Thyroid gland (tissue), 4 donors: ENCODE data around the gene ZNF473. TPM values are rescaled to one million over a fixed set of nuclear protein-coding genes. Genes with fewer than 3 reads are reported as not detected.
A peak's percentile ranks its signal among the peaks of the same experiment; 100 is the strongest.
"Not testable (repeated sequence)": the region's sequence is repeated elsewhere in the genome, so short reads cannot be mapped to it uniquely, and the experiment has no call there.

Experiments used
- DNase-seq, 2 donors: peaks; one replicate each; pipeline ENCODE4 v3.0.0-alpha.2; 2019
- H3K27ac ChIP-seq, 3 donors: fragments of 200-600 bp; sonication (generic); 1 replicate in 2 of 3; 2 replicates in 1 of 3; pipeline ENCODE4 v1.5.1; 2016 to 2019; ENCODE audit warnings: mild to moderate bottlenecking in 1 of 3, moderate library complexity in 1 of 3
- H3K27me3 ChIP-seq: fragments of 200-600 bp; sonication (generic); one replicate; pipeline ENCODE4 v1.5.1; 2019
- H3K36me3 ChIP-seq, 2 donors: fragments of 200-600 bp; sonication (generic); one replicate each; pipeline ENCODE4 v1.5.1; 2016 to 2019
- H3K4me1 ChIP-seq, 2 donors: fragments of 200-600 bp; sonication (generic); one replicate each; pipeline ENCODE4 v1.5.1; 2017 to 2019
- H3K4me3 ChIP-seq, 3 donors: fragments of 200-600 bp; sonication (generic); replicated peaks in 1 of 3; 1 replicate in 2 of 3; 2 replicates in 1 of 3; pipeline ENCODE4 v1.5.1; 2016; ENCODE audit warnings: mild to moderate bottlenecking in 1 of 3
- H3K9me3 ChIP-seq: fragments of 200-600 bp; sonication (generic); one replicate; pipeline ENCODE4 v1.5.1; 2017
- CTCF ChIP-seq, 6 experiments: fragments of 200-600 bp in 3 of 6; fragments of 450-650 bp in 3 of 6; sonication (generic) in 3 of 6; IDR thresholded peaks; one replicate each; pipeline ENCODE4 v1.5.1; 2016 to 2019; ENCODE audit warnings: antibody characterized with exemption in 6 of 6, mild to moderate bottlenecking in 2 of 6, inconsistent platforms in 1 of 6, moderate library complexity in 1 of 6
- POLR2A ChIP-seq, 2 donors: fragments of 450-650 bp; IDR thresholded peaks; one replicate each; pipeline ENCODE4 v1.6.1; 2017; ENCODE audit warnings: antibody characterized with exemption in 2 of 2, mild to moderate bottlenecking in 2 of 2, moderate library complexity in 1 of 2
- WGBS, 2 donors: methylation state at CpG; one replicate each; pipeline ENCODE4 v1.1.5; 2017; 5-methylcytosine and 5-hydroxymethylcytosine counted together
- intact Hi-C: fragments of 100-400 bp; cut with DNase I; formaldehyde crosslinking; loops from one replicate; pipeline ENCODE4 v1.15.1; 2023
- total RNA-seq, 4 donors: library from RNA; depleted of rRNA; stranded (reverse); fragments of >200 nt; gene quantifications; one replicate each; pipeline ENCODE4 v1.2.3, GENCODE V29; 2016

Gene ZNF473
- total RNA-seq, 4 donors from 2014 or later = 7.7 to 15.5 (median 10.5) TPM

- Histone ChIP-seq H3K4me1 (peaks cover 4 to 11% of the 10 kb centered on the region in 2 donors), H3K27ac (peak overlapping the region in 1 of 3 donors; percentile 30), H3K9me3 (no peaks in the 10 kb centered on the region), H3K27me3 (no peaks in the 10 kb centered on the region), H3K4me3 (peak overlapping the region in 2 of 3 donors; percentile 13 to 35), H3K36me3 (peaks cover 5 to 7% of the 10 kb centered on the region in 2 donors)
- peak; percentile 77 to 90 for DNase-seq
- intact Hi-C loops = no loop called here
- 1 to 5% methylated on average over 26 to 36 of the region's 52 CpGs for WGBS, 2 donors
- TF ChIP-seq POLR2A (IDR thresholded peaks at IDR 0.05) = no peak
- TF ChIP-seq CTCF (IDR thresholded peaks at IDR 0.05) = no peak
Measured at GRCh38 chr19:50050406-50051227, 24.8 kb downstream of the ZNF473 start.

GRCh38 chr19:50051228-50051895 is 25.6 kb downstream of the ZNF473 start:
- 35 to 44% methylated on average over 16 of the region's 16 CpGs for WGBS, 2 donors
- Histone ChIP-seq H3K4me1 (peaks cover 4 to 11% of the 10 kb centered on the region in 2 donors), H3K4me3 (peak overlapping the region in 1 of 3 donors; percentile 35)
- H3K9me3 ChIP-seq, DNase-seq, H3K36me3 ChIP-seq, H3K27me3 ChIP-seq, intact Hi-C loops, H3K27ac ChIP-seq: not testable (repeated sequence)

- WGBS, 2 donors = 81% methylated on average over 8 of the region's 8 CpGs
- TF ChIP-seq CTCF (IDR thresholded peaks at IDR 0.05) = no peak
- no peak for TF ChIP-seq POLR2A (IDR thresholded peaks at IDR 0.05)
- H3K4me1 ChIP-seq = peaks cover 4 to 11% of the 10 kb centered on the region in 2 donors
- no peaks in the 10 kb centered on the region for H3K9me3 ChIP-seq
- no peak for DNase-seq
- no peak overlapping the region for H3K27ac ChIP-seq
- intact Hi-C loops = no loop called here
- no peak overlapping the region for H3K4me3 ChIP-seq
- H3K36me3 ChIP-seq = no peaks in the 10 kb centered on the region
- no peaks in the 10 kb centered on the region for H3K27me3 ChIP-seq
Measured at GRCh38 chr19:50051964-50052363, 26.2 kb downstream of the ZNF473 start.

- peaks cover 4 to 11% of the 10 kb centered on the region in 2 donors for H3K4me1 ChIP-seq
- H3K4me3 ChIP-seq = no peak overlapping the region
- no peak for TF ChIP-seq POLR2A (IDR thresholded peaks at IDR 0.05)
- no peak for TF ChIP-seq CTCF (IDR thresholded peaks at IDR 0.05)
- no peak overlapping the region for H3K27ac ChIP-seq
- intact Hi-C loops = no loop called here
- no peaks in the 10 kb centered on the region for H3K9me3 ChIP-seq
- no peaks in the 10 kb centered on the region for H3K27me3 ChIP-seq
- DNase-seq = no peak
- H3K36me3 ChIP-seq = no peaks in the 10 kb centered on the region
- whole genome bisulfite sequencing, 2 donors = 74 to 76% methylated on average over 4 of the region's 4 CpGs
Measured at GRCh38 chr19:50053119-50053518, 27.3 kb downstream of the ZNF473 start.

- intact Hi-C loops = no loop called here
- DNase-seq = no peak
- 79 to 96% methylated on average over 2 of the region's 2 CpGs for WGBS, 2 donors
- H3K9me3 ChIP-seq = no peaks in the 10 kb centered on the region
- H3K27ac ChIP-seq = no peak overlapping the region
- TF ChIP-seq CTCF (IDR thresholded peaks at IDR 0.05) = no peak
- TF ChIP-seq POLR2A (IDR thresholded peaks at IDR 0.05) = no peak
- H3K4me3 ChIP-seq = no peak overlapping the region
- no peaks in the 10 kb centered on the region for H3K36me3 ChIP-seq
- H3K4me1 ChIP-seq = no peaks in the 10 kb centered on the region
- no peaks in the 10 kb centered on the region for H3K27me3 ChIP-seq
Measured at GRCh38 chr19:50058425-50058824, 32.6 kb downstream of the ZNF473 start.
